Erythroblast (primary cell): ENCODE measurements around the gene POLD3.

Experiments
- GATA1 ChIP-seq: IDR thresholded peaks from 2 replicates; pipeline ENCODE4 v1.6.1; 2011; ENCODE audit warnings: low read depth, mild to moderate bottlenecking, control low read depth, low read length, moderate library complexity
- POLR2A ChIP-seq: IDR thresholded peaks from 2 replicates; pipeline ENCODE4 v1.6.1; 2011; ENCODE audit warnings: mild to moderate bottlenecking, low read length

- no peak for TF ChIP-seq POLR2A
- no peak for TF ChIP-seq GATA1
Measured at GRCh38 chr11:74543991-74544390, 48.4 kb upstream of the POLD3 start.
